NCI-H2029 treated with DMSO at 0.1 percent for 48 hours (cell line): ENCODE measurements around the gene CD68.
"Not testable (repeated sequence)": the region's sequence is repeated elsewhere in the genome, so short reads cannot be mapped to it uniquely, and the experiment has no call there.

ENCODE experiments used
- DNase-seq: peaks from one replicate; lab custom pipeline; 2025; lab: John Stamatoyannopoulos, UW

CD68 gene

DNA sequence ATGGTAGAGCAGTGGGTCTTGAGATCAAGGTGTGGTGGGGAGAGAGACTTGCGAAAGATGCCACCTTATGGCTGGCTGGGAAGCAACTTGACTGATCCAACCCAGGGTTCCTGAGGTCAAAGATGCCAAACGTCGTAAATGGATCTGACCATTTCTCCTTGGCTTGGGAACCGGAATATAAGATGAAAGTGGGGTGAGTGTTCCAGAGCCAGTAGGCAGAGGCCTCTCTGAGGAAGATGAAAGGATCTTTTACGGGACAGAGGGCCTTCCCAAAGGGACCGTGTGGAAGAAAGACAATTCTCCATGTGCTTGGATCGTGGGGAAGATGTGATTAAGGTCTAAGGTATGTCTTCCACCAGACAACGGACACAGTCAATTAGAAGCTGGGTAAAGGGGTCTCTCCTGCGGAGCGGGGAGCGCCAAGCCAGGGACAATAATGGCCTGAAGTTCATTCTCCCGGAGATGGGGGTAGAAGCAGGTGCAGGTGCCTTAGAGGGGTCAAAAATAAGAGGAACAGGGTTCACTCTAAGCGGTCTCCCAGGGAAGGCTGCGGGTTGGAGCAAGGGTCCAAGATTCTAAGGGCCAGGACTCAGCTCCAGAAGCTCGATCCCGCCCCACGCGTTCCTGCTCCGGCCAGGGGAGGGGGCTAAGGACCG lies 34.5 kb downstream of the CD68 start:
- no peak for DNase-seq

DNA sequence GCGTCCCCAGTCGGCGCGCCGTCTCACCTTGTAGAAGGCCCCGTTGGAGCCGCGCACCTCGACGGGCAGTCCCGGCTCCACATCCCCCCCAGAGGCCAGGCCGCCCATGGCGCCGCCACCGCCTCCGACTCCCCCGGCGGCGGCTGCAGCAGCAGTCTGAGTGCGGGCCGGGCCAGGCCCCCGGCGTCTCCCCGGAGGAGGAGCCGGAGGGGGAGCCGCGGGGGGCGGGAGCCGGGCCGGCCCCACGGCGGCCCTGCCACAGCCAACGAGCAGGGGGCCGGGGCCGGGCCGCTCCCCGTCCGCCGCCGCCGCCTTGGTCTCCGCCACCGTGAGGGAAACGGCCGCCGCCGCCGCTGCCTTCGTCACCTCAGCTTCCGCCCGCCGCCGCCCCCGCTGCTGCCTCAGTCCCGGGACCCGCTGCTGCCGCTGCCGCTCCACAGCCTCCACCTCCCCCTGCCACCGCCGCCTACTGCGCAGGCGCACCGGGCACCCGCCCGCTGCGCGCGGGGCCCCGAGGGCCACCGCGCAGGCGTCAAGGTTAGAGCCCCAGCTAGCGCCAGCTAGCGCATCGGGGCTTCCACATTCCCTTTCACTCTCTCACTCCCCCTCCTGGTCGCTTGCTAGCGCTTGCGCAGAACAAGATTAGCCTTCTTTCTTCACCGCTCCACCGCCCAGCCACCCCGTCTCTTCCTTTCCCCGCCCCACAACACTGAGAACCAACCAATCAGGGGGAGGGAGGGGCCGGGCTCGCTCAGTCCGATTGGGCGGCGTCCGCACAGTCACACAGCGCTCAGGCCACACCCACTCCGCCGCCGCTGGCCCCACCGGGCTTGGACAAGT lies 35.2 kb downstream of the CD68 start, which contains the start of gene FXR2:
Gene FXR2, minus strand, starts transcription at position 473 of the 840 bp plus-strand sequence. Its CDS starts 365 bp downstream, at position 108.
- DNase-seq = peak; percentile 88

DNA sequence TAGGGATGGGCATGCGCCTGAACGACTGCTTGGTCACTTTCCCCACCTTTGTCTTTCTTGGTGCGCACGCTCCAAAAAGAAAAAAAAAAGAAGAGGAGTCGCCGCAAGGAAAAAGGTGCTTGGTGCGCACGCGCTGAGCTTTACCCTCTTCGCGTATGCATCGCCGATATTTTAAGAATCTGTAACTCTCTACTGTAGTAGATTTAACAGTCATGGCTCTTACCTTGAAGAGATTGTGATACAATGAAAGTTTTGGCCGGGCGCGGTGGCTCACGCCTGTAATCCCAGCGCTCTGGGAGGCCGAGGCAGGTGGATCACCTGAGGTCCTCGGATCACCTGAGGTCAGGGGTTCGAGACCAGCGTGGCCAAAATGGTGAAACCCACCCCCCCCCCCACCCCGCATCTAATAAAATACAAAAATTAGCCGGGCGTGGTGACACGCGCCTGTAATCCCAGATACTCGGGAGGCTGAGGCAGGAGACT lies 35.9 kb downstream of the CD68 start:
- DNase-seq = no peak

DNA sequence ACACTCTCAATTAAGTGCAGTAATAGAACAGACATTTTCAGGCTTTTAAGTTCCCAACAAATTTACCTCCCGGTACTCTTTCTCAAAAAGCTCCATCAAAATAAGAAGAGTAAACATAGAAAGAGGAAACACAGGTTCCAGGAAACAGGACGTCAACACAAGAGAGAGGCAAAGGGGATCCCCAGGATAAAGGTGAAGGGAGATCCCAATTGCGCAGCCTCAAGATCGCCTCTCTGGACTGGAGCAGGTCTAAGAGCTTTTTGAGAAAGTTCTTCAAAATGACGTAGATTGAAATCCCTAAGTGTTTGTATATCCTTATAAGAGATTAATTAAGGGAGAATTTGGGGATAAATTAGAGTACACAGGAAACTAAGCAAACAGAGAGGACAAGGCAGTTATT lies 39.2 kb downstream of the CD68 start:
- no peak for DNase-seq

DNA sequence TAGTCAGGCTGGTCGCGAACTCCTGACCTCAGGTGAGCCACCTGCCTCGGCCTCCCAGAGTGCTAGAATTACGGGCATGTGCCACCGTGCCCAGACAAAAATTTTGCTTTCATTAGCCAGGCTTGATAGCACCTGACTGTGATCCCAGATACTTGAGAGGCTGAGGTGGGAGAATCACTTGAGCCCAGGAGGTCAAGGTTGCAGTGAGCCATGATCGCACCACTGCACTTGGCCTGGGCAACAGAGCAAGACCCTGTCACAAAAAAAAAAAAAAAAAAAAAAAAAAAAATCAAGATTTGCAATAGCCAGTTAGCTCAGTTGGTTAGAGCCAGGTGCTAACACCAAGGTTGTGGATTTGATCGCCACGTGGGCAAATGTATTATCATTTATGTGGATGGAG lies 41.4 kb downstream of the CD68 start:
- DNase-seq = no peak

DNA sequence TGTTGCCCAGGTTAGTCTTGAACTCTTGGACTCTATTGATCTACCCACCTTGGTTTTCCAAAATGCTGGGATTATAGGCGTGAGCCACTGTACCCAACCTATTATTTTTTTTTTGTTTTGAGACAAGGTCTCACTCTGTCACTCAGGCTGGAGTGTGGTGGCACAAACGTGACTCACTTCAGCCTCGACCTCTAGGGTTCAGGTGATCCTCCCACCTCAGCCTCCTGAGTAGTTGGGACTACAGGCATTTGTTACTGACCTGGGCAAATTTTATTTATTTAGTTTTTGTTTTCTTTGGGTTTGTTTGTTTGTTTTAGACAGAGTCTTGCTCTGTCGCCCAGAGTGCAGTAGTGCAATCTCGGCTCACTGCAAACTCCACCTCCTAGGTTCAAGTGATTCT lies 44.2 kb downstream of the CD68 start:
- DNase-seq = no peak

DNA sequence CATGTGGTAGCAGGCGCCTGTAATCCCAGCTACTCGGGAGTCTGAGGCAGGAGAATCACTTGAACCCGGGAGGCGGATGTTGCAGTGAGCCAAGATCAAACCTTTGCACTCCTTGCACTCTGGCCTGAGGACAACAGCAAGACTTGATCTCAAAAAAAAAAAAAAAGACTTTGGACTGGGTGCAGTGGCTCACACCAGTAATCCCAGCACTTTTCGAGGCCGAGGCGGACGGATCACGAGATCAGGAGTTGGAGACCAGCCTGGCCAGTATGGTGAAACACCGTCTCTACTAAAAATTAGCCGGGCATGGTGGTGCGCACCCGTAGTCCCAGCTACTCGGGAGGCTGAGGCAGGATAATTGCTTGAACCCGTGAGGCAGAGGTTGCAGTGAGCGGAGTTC lies 46.3 kb downstream of the CD68 start:
- DNase-seq = not testable (repeated sequence)

DNA sequence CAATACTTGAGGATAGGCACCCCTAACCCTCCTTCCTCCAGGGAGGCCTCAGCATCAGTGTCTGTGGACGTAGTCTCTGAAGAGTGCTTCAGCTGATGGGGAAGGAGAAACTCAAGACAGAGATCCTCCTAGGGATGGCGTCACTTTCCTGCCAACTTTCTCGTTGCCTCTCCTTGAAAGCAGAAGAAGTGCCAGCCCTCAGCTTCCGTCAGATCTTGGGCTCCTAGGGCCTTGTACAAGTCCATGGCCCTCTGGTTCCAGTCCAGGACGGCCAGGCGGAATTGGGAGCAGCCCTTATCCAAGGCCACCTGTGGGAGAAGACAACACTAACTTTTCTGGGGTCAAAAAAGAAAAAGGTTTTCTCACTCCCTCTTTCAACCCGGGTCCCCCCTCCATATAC lies 46.9 kb downstream of the CD68 start:
- DNase-seq = no peak

DNA sequence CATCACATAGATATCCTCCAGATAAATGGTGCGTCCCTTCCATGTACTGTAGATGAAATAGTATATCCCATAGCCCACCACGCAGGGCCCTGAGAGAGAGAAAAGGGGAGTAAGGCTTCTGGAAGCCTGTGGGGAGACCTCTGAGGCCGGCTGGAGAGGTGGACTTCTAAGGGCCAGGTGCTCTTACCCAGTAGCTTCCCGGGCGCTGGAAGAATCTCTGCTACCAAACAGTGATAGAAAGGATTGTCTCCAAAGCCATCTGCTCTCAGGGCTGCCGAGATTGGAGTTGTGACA lies 47.5 kb downstream of the CD68 start:
- no peak for DNase-seq

DNA sequence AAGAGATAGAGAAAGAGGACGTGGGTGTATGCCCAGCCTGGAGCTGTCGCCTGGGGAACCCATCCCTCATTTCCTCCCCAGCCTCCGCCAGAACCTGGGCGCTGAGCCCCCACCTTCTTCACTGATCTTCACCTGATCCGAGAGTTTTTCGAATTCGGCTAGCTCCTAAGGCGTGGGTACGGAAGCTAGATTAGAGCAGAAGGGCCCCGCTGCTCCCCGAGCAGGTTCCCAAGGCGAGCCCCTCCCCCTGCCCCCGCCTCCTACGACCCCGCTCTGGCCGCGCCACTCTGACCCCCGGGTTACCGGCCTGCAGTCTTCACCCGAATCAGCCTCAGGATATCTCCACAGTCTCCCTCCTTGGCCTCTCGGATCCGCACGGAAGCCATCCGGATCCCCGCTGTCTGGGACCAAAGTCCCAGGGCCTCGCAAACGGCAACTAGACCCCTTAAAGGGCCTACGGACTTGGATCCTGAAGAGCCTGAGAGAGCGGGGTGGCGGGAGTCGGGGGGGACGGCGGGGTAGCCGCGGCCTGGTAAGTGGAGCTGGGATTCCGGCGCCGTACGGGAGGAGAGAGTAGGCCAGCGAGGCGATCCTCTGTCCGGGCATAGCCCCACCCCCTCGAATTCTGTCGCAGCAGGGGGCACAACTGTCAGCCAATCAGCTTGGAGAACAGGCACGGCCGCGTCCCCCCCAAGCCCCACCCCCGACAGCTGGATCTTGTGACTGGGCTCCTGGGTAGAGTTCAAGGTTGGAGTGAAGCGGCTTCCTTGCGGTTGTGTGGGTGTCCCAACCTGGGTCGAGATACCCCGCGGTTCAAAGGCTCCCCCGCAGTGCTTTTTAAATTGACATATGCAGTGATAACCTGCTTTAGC lies 48.0 kb downstream of the CD68 start, which contains the start of gene SAT2:
Gene SAT2, minus strand, starts transcription at position 572 of the 872 bp plus-strand sequence. Its CDS starts 186 bp downstream, at position 386.
- peak; percentile 14 for DNase-seq

DNA sequence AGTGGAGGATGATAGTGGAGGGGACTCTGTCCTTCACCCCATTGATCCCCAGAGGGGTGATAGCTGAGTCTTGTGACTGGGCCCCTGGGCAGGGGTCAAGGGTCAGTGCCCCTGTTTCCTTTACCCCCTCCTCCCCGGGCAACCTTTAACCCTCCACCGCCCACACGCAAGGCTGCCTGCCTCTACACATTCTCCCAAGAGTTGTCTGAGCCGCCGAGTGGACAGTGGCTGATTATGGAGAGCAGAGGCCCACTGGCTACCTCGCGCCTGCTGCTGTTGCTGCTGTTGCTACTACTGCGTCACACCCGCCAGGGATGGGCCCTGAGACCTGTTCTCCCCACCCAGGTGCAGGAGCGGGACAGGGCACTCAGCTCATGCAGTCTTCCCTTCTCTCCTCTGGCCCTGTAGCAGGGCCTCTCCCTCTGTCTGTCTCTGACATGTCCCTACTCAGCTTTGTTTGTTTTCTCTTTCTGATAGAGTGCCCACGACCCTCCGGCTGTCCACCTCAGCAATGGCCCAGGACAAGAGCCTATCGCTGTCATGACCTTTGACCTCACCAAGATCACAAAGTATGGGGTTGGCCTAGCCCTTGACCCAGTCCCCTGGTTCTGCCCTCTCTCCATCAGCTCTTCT lies 50.6 kb downstream of the CD68 start, which contains the start of gene SHBG:
Gene SHBG, plus strand, starts transcription at position 197 of the 633 bp plus-strand sequence. Its CDS starts 38 bp downstream, at position 235.
- no peak for DNase-seq
